Astrocyte (in vitro differentiated cells and primary cell): ENCODE measurements around the gene TRPM2. TPM values are rescaled to one million over a fixed set of nuclear protein-coding genes. Genes with fewer than 3 reads are reported as not detected.

Experiments used
- DNase-seq: peaks from one replicate; pipeline ENCODE4 v3.0.0-alpha.2; 2010; ENCODE audit warnings: low read depth
- FAIRE-seq: peaks from 2 replicates; lab custom pipeline; 2011; peaks lifted over from hg19 to GRCh38; lab: Jason Lieb, UNC
- H2AFZ ChIP-seq: 2 replicates; pipeline ENCODE4 v1.6.0; 2012; ENCODE audit warnings: low read depth, low read length, inconsistent platforms
- H3K27ac ChIP-seq: 2 replicates; pipeline ENCODE4 v1.5.1; 2011; ENCODE audit warnings: low read depth, low read length, inconsistent platforms
- H3K27me3 ChIP-seq: 2 replicates; pipeline ENCODE4 v1.6.0; 2011; ENCODE audit warnings: low read length, inconsistent platforms; ENCODE audit not compliant: insufficient read depth
- H3K36me3 ChIP-seq: 2 replicates; pipeline ENCODE4 v1.5.1; 2011; ENCODE audit warnings: low read length, inconsistent platforms; ENCODE audit not compliant: insufficient read depth
- H3K4me1 ChIP-seq: 2 replicates; pipeline ENCODE4 v1.5.1; 2011; ENCODE audit warnings: low read length, inconsistent platforms; ENCODE audit not compliant: insufficient read depth
- H3K4me2 ChIP-seq: 2 replicates; pipeline ENCODE4 v1.6.0; 2012; ENCODE audit warnings: low read length, inconsistent platforms
- H3K4me3 ChIP-seq: 2 replicates; pipeline ENCODE4 v1.5.1; 2011; ENCODE audit warnings: low read depth, mild to moderate bottlenecking, low read length, inconsistent platforms; ENCODE audit not compliant: insufficient read depth
- H3K79me2 ChIP-seq: 2 replicates; pipeline ENCODE4 v1.6.0; 2012; ENCODE audit warnings: mild to moderate bottlenecking, low read length, inconsistent platforms; ENCODE audit not compliant: insufficient read depth
- H3K9ac ChIP-seq: 2 replicates; pipeline ENCODE4 v1.6.0; 2012; ENCODE audit warnings: mild to moderate bottlenecking, low read length, inconsistent platforms
- H3K9me3 ChIP-seq: 2 replicates; pipeline ENCODE4 v1.5.1; 2012; ENCODE audit warnings: low read depth, mild to moderate bottlenecking, low read length, inconsistent platforms; ENCODE audit not compliant: insufficient read depth
- H4K20me1 ChIP-seq: 2 replicates; pipeline ENCODE4 v1.6.0; 2012; ENCODE audit warnings: low read length, inconsistent platforms; ENCODE audit not compliant: insufficient read depth
- H3K27ac Mint-ChIP-seq: one replicate; pipeline ENCODE4 v1.8.0; 2021; ENCODE audit warnings: mild to moderate bottlenecking, mixed read lengths; ENCODE audit not compliant: unreplicated experiment
- H3K27me3 Mint-ChIP-seq: one replicate; pipeline ENCODE4 v1.8.0; 2021; ENCODE audit warnings: low read depth, mixed read lengths; ENCODE audit not compliant: unreplicated experiment
- H3K36me3 Mint-ChIP-seq: one replicate; pipeline ENCODE4 v1.8.0; 2021; ENCODE audit warnings: low read depth, mixed read lengths; ENCODE audit not compliant: unreplicated experiment
- H3K4me1 Mint-ChIP-seq: one replicate; pipeline ENCODE4 v1.8.0; 2021; ENCODE audit warnings: low read depth, mixed read lengths; ENCODE audit not compliant: unreplicated experiment
- H3K4me3 Mint-ChIP-seq: one replicate; pipeline ENCODE4 v1.8.0; 2021; ENCODE audit warnings: mild to moderate bottlenecking, moderate library complexity, mixed read lengths; ENCODE audit not compliant: unreplicated experiment
- H3K9me3 Mint-ChIP-seq: one replicate; pipeline ENCODE4 v1.8.0; 2021; ENCODE audit warnings: mild to moderate bottlenecking, mixed read lengths; ENCODE audit not compliant: unreplicated experiment
- EZH2 ChIP-seq: IDR thresholded peaks from 2 replicates; pipeline ENCODE4 v1.6.1; 2012; ENCODE audit warnings: mild to moderate bottlenecking, low read length, inconsistent platforms; ENCODE audit not compliant: insufficient read depth
- total RNA-seq: library from RNA; stranded (reverse); gene quantifications from 2 replicates; pipeline ENCODE4 v1.2.1, GENCODE V29; 2021
- TF ChIP-seq, protein P1 (sequence below): IDR thresholded peaks from 2 replicates; pipeline ENCODE4 v1.5.1; 2011; ENCODE audit warnings: low read depth, mild to moderate bottlenecking, inconsistent platforms, low read length, moderate library complexity; ENCODE audit not compliant: insufficient read depth

Gene TRPM2
- total RNA-seq, 1 donor from 2014 or later: 0.79 TPM

DNA sequence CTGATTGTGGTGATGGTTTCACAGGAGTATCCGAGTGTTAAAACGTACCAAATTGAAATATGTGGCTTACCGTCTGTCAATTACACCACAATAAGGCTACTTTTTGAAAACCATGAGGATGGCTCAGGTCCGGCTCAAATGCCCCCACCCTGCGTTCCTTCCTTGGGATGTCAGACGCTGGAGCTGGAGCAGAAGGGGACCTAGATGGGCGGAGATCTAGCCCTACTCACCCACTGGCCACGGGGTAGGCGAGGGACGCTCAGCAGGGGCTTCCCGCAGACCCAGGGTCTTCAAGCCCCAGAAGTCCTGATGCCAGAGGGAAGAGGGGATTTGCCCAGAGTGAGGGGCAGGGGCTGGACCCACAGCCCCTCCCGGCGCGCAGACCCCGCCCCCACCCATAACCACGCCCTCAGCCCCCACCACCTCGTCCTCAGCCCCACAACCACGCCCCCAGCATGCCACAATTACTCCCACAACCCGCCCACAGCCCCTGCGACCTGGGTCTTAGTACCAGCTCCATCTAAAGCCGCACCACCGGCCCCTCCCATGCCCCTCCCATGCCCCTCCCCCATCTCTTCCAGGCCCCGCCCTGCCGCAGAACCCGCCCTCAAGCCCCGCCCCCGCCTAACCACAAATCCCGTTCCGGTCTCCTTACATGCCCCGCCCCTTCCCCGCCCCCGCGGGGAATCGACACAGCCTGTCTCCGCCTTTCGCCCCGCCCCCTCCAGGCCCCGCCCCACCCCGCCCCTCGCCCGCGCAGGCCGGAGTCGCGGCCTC, 101.5 kb downstream of the TRPM2 start, which contains the start of gene LRRC3:
LRRC3 (plus strand) TSS at position 764 of the 777 bp plus-strand sequence. CDS start 1,135 bp downstream, outside the sequence.
- H2AFZ ChIP-seq: peak within 1 kb of the TSS; percentile 77
- H3K9me3 Mint-ChIP-seq: peaks cover 7% of the 10 kb centered on the region
- H3K4me3 Mint-ChIP-seq: peak within 1 kb of the TSS; percentile 83
- DNase-seq (peak; percentile 9), FAIRE-seq (no peak)
- H3K4me2 ChIP-seq: peak within 1 kb of the TSS; percentile 85
- no peaks in the 10 kb centered on the region for H3K9me3 ChIP-seq
- no peaks in the 10 kb centered on the region for H3K4me1 ChIP-seq
- H3K9ac ChIP-seq: peak within 1 kb of the TSS; percentile 43
- H3K4me3 ChIP-seq: peak within 1 kb of the TSS; percentile 55
- no peaks in the 10 kb centered on the region for H3K79me2 ChIP-seq
- H3K4me1 Mint-ChIP-seq: peaks cover 3% of the 10 kb centered on the region
- H3K27ac Mint-ChIP-seq: no peak within 1 kb of the TSS
- peaks cover 26% of the 10 kb centered on the region for H3K27me3 Mint-ChIP-seq
- peaks cover 2% of the 10 kb centered on the region for H3K36me3 Mint-ChIP-seq
- no peak within 1 kb of the TSS for H3K27ac ChIP-seq
- TF ChIP-seq EZH2: no peak
- TF ChIP-seq, protein P1, sequence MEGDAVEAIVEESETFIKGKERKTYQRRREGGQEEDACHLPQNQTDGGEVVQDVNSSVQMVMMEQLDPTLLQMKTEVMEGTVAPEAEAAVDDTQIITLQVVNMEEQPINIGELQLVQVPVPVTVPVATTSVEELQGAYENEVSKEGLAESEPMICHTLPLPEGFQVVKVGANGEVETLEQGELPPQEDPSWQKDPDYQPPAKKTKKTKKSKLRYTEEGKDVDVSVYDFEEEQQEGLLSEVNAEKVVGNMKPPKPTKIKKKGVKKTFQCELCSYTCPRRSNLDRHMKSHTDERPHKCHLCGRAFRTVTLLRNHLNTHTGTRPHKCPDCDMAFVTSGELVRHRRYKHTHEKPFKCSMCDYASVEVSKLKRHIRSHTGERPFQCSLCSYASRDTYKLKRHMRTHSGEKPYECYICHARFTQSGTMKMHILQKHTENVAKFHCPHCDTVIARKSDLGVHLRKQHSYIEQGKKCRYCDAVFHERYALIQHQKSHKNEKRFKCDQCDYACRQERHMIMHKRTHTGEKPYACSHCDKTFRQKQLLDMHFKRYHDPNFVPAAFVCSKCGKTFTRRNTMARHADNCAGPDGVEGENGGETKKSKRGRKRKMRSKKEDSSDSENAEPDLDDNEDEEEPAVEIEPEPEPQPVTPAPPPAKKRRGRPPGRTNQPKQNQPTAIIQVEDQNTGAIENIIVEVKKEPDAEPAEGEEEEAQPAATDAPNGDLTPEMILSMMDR: no peak
- H4K20me1 ChIP-seq: no peaks in the 10 kb centered on the region
- H3K36me3 ChIP-seq: no peaks in the 10 kb centered on the region
- H3K27me3 ChIP-seq: peaks cover 4% of the 10 kb centered on the region

DNA sequence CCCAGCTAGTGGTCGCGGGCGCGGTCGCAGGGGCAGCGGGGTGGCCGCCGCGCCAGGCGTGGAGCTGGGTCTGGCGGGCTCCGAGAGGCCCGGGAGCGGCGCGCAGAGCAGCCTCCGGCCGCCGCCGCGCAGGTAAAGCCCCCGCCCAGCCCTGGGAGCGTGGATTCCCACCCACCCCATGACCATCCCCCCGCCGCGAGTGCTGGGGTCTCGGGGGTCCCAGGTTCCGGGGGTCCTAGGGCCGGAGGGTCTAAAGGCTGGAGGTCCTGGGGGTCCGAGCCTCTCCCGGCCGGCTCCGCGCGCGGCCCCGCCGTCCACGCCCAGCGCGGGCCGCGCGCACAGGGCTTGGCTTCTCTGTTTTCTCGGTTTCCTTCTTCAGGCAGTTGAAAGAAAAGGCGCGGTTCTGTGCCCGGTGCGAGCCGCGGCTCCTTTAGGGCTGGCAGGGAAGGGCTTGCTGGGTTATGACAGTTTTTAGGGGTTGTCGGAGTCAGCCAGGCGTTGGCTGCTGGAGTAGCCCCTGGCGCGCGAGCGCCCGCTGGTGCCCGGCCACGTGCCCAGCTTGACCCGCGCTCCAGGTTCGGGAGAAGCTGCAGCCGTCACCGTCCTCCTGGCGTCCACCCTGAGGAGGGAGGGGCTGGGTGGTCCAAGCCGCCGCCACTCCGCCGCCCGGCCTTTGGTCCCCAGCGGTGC, 102.2 kb downstream of the TRPM2 start:
- TF ChIP-seq, protein P1: no peak
- peak; percentile 44 for TF ChIP-seq EZH2
- Histone ChIP-seq H3K79me2 (no peaks in the 10 kb centered on the region), H3K4me2 (peak overlapping the region; percentile 85), H3K9ac (peak overlapping the region; percentile 43), H3K4me1 (no peaks in the 10 kb centered on the region), H3K27me3 (peaks cover 4% of the 10 kb centered on the region), H4K20me1 (no peaks in the 10 kb centered on the region), H3K36me3 (no peaks in the 10 kb centered on the region), H3K4me3 (peak overlapping the region; percentile 55), H3K9me3 (no peaks in the 10 kb centered on the region), H3K27ac (no peak overlapping the region), H2AFZ (peak overlapping the region; percentile 77)
- Mint-ChIP-seq H3K4me1 (peaks cover under 1% of the 10 kb centered on the region), H3K27ac (no peak overlapping the region), H3K36me3 (peaks cover 1% of the 10 kb centered on the region), H3K9me3 (peaks cover 7% of the 10 kb centered on the region), H3K4me3 (peak overlapping the region; percentile 83), H3K27me3 (peaks cover 21% of the 10 kb centered on the region)
- FAIRE-seq (no peak), DNase-seq (no peak)
